ENCODE results near the gene CD96. TPM values are rescaled to one million over a fixed set of nuclear protein-coding genes. Genes with fewer than 3 reads are reported as not detected.
A peak's percentile ranks its signal among the peaks of the same experiment; 100 is the strongest.

The CD96 gene
- total and polyA plus RNA-seq, 2 experiments from 2014 or later, result 0.91 TPM; not detected in 1

DNA sequence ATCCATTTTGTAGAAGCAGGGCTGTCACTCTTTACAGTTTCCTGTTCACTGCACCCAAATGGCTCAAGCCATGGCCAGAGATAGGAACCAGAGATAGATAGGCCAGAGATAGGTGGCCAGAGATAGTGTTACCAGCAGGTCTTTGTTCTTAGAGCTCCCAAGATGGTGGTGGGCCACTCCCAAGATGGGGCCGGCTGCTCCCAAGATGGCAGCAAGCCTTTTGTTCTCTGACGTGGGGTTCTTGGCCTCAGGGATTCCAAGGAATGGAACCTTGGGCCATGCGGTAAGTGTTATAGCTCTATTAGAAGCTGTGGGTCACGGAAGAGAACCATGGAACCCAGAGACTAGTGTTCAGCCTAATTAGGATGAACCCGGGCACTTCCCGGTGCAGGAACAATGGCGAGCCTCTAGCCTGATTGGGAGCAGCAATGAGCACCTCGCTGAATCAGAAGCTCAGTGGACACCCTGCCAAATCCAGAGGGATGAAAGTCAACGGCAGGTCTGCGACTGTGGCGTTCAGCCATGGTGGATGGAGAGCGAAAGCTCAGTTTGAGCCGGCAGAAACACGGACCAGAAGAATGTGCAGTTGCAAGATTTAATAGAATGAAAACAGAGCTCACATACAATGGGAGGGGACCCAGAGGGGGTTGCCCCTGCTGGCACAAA is 45.0 kb upstream of the CD96 start:
- no peak overlapping the region for H3K27ac Mint-ChIP-seq
- no peak overlapping the region for H3K4me3 ChIP-seq
- no peak for DNase-seq (ENCODE audit: low spot score)

More for the DNA sequence above, 45.0 kb upstream of the CD96 start:
- peaks cover 11% of the 10 kb centered on the region; the same call in 1 of the 2 replicates for H3K9me2 ChIP-seq (ENCODE audit: insufficient read depth)
- Mint-ChIP-seq H3K4me3 (no peak overlapping the region), H3K27me3 (ENCODE audit: insufficient read depth, low read depth, poor library complexity) (peaks cover 3% of the 10 kb centered on the region), H3K9me3 (no peaks in the 10 kb centered on the region; the same call in 2 of the 3 replicates), H3K4me1 (no peaks in the 10 kb centered on the region), H3K36me3 (ENCODE audit: low read depth) (no peaks in the 10 kb centered on the region; the same call in 2 of the 3 replicates)
- ATAC-seq, result no peak
- H3K4me1 ChIP-seq (ENCODE audit: insufficient read depth), result no peaks in the 10 kb centered on the region
- TF ChIP-seq STAT1 (IDR thresholded peaks at IDR 0.05; ENCODE audit: unreplicated experiment) (no peak), JUNB (IDR thresholded peaks at IDR 0.05; ENCODE audit: unreplicated experiment) (no peak), CREB1 (CRISPR knock-in tag; IDR thresholded peaks at IDR 0.05; ENCODE audit: low read depth) (no peak), ZNF114 (CRISPR knock-in tag; IDR thresholded peaks at IDR 0.05) (no peak), EZH2phosphoT487 (IDR thresholded peaks at IDR 0.05; ENCODE audit: unreplicated experiment) (no peak), POLR2AphosphoS5 (IDR thresholded peaks at IDR 0.05; ENCODE audit: low read depth) (no peak), ZNF331 (CRISPR knock-in tag; IDR thresholded peaks at IDR 0.05; ENCODE audit: low read depth) (no peak), EZH2 (IDR thresholded peaks at IDR 0.05; ENCODE audit: low read depth, unreplicated experiment) (no peak), NANOG (IDR thresholded peaks at IDR 0.05; ENCODE audit: borderline replicate concordance) (no peak)
- TF ChIP-seq, protein P1, sequence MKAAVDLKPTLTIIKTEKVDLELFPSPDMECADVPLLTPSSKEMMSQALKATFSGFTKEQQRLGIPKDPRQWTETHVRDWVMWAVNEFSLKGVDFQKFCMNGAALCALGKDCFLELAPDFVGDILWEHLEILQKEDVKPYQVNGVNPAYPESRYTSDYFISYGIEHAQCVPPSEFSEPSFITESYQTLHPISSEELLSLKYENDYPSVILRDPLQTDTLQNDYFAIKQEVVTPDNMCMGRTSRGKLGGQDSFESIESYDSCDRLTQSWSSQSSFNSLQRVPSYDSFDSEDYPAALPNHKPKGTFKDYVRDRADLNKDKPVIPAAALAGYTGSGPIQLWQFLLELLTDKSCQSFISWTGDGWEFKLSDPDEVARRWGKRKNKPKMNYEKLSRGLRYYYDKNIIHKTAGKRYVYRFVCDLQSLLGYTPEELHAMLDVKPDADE (IDR thresholded peaks at IDR 0.05), result no peak
- TF ChIP-seq, protein P2, sequence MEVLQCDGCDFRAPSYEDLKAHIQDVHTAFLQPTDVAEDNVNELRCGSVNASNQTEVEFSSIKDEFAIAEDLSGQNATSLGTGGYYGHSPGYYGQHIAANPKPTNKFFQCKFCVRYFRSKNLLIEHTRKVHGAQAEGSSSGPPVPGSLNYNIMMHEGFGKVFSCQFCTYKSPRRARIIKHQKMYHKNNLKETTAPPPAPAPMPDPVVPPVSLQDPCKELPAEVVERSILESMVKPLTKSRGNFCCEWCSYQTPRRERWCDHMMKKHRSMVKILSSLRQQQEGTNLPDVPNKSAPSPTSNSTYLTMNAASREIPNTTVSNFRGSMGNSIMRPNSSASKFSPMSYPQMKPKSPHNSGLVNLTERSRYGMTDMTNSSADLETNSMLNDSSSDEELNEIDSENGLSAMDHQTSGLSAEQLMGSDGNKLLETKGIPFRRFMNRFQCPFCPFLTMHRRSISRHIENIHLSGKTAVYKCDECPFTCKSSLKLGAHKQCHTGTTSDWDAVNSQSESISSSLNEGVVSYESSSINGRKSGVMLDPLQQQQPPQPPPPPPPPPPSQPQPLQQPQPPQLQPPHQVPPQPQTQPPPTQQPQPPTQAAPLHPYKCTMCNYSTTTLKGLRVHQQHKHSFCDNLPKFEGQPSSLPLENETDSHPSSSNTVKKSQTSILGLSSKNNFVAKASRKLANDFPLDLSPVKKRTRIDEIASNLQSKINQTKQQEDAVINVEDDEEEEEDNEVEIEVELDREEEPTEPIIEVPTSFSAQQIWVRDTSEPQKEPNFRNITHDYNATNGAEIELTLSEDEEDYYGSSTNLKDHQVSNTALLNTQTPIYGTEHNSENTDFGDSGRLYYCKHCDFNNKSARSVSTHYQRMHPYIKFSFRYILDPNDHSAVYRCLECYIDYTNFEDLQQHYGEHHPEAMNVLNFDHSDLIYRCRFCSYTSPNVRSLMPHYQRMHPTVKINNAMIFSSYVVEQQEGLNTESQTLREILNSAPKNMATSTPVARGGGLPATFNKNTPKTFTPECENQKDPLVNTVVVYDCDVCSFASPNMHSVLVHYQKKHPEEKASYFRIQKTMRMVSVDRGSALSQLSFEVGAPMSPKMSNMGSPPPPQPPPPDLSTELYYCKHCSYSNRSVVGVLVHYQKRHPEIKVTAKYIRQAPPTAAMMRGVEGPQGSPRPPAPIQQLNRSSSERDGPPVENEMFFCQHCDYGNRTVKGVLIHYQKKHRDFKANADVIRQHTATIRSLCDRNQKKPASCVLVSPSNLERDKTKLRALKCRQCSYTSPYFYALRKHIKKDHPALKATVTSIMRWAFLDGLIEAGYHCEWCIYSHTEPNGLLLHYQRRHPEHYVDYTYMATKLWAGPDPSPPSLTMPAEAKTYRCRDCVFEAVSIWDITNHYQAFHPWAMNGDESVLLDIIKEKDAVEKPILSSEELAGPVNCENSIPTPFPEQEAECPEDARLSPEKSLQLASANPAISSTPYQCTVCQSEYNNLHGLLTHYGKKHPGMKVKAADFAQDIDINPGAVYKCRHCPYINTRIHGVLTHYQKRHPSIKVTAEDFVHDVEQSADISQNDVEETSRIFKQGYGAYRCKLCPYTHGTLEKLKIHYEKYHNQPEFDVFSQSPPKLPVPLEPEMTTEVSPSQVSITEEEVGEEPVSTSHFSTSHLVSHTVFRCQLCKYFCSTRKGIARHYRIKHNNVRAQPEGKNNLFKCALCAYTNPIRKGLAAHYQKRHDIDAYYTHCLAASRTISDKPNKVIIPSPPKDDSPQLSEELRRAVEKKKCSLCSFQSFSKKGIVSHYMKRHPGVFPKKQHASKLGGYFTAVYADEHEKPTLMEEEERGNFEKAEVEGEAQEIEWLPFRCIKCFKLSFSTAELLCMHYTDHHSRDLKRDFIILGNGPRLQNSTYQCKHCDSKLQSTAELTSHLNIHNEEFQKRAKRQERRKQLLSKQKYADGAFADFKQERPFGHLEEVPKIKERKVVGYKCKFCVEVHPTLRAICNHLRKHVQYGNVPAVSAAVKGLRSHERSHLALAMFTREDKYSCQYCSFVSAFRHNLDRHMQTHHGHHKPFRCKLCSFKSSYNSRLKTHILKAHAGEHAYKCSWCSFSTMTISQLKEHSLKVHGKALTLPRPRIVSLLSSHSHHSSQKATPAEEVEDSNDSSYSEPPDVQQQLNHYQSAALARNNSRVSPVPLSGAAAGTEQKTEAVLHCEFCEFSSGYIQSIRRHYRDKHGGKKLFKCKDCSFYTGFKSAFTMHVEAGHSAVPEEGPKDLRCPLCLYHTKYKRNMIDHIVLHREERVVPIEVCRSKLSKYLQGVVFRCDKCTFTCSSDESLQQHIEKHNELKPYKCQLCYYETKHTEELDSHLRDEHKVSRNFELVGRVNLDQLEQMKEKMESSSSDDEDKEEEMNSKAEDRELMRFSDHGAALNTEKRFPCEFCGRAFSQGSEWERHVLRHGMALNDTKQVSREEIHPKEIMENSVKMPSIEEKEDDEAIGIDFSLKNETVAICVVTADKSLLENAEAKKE (CRISPR knock-in tag; IDR thresholded peaks at IDR 0.05), result no peak
- TF ChIP-seq, protein P3, sequence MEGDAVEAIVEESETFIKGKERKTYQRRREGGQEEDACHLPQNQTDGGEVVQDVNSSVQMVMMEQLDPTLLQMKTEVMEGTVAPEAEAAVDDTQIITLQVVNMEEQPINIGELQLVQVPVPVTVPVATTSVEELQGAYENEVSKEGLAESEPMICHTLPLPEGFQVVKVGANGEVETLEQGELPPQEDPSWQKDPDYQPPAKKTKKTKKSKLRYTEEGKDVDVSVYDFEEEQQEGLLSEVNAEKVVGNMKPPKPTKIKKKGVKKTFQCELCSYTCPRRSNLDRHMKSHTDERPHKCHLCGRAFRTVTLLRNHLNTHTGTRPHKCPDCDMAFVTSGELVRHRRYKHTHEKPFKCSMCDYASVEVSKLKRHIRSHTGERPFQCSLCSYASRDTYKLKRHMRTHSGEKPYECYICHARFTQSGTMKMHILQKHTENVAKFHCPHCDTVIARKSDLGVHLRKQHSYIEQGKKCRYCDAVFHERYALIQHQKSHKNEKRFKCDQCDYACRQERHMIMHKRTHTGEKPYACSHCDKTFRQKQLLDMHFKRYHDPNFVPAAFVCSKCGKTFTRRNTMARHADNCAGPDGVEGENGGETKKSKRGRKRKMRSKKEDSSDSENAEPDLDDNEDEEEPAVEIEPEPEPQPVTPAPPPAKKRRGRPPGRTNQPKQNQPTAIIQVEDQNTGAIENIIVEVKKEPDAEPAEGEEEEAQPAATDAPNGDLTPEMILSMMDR (conservative IDR thresholded peaks at IDR 0.05; ENCODE audit: low read depth in 2 of 2), result no peak
- TF ChIP-seq, protein P4, sequence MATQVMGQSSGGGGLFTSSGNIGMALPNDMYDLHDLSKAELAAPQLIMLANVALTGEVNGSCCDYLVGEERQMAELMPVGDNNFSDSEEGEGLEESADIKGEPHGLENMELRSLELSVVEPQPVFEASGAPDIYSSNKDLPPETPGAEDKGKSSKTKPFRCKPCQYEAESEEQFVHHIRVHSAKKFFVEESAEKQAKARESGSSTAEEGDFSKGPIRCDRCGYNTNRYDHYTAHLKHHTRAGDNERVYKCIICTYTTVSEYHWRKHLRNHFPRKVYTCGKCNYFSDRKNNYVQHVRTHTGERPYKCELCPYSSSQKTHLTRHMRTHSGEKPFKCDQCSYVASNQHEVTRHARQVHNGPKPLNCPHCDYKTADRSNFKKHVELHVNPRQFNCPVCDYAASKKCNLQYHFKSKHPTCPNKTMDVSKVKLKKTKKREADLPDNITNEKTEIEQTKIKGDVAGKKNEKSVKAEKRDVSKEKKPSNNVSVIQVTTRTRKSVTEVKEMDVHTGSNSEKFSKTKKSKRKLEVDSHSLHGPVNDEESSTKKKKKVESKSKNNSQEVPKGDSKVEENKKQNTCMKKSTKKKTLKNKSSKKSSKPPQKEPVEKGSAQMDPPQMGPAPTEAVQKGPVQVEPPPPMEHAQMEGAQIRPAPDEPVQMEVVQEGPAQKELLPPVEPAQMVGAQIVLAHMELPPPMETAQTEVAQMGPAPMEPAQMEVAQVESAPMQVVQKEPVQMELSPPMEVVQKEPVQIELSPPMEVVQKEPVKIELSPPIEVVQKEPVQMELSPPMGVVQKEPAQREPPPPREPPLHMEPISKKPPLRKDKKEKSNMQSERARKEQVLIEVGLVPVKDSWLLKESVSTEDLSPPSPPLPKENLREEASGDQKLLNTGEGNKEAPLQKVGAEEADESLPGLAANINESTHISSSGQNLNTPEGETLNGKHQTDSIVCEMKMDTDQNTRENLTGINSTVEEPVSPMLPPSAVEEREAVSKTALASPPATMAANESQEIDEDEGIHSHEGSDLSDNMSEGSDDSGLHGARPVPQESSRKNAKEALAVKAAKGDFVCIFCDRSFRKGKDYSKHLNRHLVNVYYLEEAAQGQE (IDR thresholded peaks at IDR 0.05; ENCODE audit: unreplicated experiment), result no peak
- H4K20me1 ChIP-seq (replicated peaks; ENCODE audit: insufficient read depth), result no peaks in the 10 kb centered on the region
- no peaks in the 10 kb centered on the region for H3F3A ChIP-seq (replicated peaks; ENCODE audit: low read depth)
- H2AFZ ChIP-seq, result peak overlapping the region; percentile 78
- H3K79me2 ChIP-seq (replicated peaks; ENCODE audit: insufficient read depth), result no peaks in the 10 kb centered on the region
- no peak overlapping the region for H3K4me2 ChIP-seq
- H3K27me3 ChIP-seq (ENCODE audit: insufficient read depth), result no peaks in the 10 kb centered on the region
- H3K27ac ChIP-seq (ENCODE audit: low read depth), result no peak overlapping the region
- no peaks in the 10 kb centered on the region for H3K36me3 ChIP-seq (ENCODE audit: insufficient read depth)

Measured in GM23338 (cell line).